NCI-H1105 (cell line): ENCODE results near the gene AHI1.

Experiments used
- DNase-seq: peaks from one replicate; lab custom pipeline; 2025; lab: John Stamatoyannopoulos, UW

The AHI1 gene

GRCh38 chr6:135295085-135295484 is 202.5 kb downstream of the AHI1 start:
- DNase-seq = no peak

- DNase-seq = no peak
Measured at GRCh38 chr6:135291288-135292076, 206.1 kb downstream of the AHI1 start.

DNA sequence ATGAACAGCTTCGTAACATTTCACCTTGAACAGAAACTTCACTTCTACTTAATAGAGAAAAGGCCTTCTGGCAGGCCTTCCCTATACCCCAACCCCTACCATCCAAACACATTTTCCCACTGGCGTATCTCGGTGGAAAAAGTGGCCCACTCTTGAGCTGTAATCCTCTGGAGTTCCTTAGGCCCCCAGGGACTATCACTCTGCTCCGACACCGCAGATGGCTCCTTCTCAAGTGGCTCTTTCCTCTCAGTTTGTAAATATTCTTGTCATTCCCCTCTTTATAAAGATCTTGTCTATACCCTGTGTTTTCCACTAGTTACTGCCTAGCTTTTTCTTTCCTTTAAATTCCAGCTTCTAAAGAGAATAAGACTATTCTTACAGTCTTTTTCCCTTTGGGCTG is 207.7 kb downstream of the AHI1 start:
- DNase-seq = no peak

DNA sequence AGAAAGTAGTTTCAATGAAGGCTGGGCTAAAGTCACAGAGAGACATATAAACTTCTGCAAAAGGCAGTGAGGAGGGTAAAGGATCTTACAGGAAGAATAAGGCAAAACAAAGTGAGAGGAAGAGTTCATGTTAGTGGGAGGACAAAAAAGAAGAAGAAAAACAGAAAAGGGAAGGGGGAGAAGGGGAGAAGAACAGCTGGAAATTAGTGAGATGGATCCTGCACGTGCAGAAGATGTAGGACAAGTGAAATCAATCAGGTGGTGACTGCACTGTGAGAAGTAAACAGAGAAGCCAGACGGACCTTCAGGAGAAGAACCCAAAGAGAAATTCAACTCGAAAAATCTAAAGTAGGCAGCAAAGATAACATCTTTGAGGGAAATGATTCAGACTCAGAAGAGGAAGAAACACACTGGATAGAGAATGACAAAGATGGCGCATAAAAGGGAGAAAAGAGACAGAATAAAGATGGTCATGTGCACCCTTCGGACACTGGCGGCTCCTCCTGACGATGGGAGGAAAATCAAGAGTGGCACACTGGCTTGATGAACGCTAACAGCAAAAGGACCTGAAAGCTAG is 210.5 kb downstream of the AHI1 start:
- no peak for DNase-seq

DNA sequence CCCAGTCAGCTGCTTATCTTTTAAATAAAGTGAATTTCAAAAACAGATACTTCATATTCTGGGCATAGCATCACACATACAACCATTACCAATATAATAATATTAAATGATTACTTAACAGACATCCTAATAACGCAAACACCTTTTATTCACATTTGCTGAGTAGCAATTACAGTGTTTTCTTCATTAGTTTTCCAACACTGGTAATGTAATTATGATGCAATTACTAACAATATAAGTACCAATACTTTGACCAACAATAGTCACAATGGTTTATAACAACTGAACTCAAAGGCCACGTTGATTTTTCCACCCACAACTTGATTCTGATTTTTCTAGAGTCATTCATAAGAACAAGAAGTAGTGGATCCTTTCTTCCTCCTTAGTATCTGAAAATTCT is 212.4 kb downstream of the AHI1 start:
- no peak for DNase-seq

DNA sequence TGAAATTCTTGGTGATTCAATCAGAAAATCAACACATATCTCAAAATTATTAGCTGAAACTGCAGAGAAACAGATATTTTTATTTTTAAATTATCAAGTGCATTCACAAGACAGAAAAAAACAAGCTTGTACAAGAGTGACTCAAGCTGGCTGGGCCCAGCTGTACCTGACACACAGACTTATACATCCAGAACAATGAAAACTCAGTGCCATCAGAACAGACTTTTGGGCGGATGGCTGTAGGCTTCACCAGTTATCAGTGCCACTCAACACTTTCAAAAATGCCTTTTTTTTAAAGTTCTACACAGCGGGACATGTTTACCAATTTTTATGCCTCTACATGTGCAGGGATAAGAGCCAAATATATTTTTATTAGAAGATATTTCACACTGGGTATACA is 213.6 kb downstream of the AHI1 start:
- no peak for DNase-seq

- no peak for DNase-seq
Measured at GRCh38 chr6:135282395-135282794, 215.1 kb downstream of the AHI1 start.

- DNase-seq = no peak
Measured at GRCh38 chr6:135281964-135282363, 215.6 kb downstream of the AHI1 start.

GRCh38 chr6:135281227-135281626 is 216.3 kb downstream of the AHI1 start:
- DNase-seq = no peak

DNA sequence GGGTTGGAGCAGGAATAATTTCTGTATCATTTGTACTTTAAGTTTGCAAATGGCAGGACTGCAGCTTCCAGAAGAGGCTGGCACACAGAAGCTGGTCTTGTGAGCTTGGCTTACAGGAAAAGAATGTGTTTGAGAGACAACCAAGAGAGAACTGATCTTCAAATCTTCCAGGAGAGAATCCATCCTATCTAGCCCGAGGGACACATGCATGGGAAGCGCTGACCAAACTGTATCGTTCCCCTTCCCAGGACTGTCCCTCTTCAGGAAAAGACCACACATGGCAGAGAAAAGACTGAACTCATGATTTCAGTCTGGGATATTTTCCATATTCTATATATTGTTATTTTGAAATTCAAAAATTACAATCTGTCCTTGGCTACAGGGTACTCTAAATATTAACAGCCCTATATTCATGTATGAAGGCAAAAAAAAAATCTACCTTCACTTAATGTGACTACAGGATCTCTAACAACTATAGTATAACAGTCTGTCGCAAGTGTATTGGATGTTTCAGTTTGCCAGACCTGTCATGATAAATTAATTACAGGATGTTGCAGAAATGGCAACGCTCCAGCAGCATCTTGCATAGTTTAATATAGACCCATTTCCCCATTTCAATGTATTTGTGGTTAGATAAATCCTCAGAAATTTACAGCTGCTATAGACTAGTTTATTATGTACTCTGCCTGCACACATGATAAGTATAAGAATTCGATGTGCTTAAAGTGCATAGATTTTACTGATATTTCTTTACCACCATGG is 217.0 kb downstream of the AHI1 start:
- no peak for DNase-seq

DNA sequence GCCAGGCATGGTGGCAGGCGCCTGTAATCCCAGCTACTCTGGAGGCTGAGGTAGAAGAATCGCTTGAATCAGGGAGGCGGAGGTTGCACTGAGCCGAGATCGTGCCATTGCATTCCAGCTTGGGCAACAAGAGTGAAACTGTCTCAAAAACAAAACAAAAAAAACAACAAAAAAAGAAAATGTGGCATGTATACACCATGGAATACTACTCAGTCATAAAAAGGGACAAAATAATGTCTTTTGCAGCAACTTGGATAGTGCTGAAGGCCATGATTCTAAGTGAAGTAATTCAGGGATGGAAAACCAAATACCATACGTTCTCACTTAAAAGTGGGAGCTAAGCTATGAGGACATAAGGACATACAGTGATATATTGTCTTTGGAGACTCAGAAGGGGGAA is 220.1 kb downstream of the AHI1 start:
- DNase-seq = no peak

DNA sequence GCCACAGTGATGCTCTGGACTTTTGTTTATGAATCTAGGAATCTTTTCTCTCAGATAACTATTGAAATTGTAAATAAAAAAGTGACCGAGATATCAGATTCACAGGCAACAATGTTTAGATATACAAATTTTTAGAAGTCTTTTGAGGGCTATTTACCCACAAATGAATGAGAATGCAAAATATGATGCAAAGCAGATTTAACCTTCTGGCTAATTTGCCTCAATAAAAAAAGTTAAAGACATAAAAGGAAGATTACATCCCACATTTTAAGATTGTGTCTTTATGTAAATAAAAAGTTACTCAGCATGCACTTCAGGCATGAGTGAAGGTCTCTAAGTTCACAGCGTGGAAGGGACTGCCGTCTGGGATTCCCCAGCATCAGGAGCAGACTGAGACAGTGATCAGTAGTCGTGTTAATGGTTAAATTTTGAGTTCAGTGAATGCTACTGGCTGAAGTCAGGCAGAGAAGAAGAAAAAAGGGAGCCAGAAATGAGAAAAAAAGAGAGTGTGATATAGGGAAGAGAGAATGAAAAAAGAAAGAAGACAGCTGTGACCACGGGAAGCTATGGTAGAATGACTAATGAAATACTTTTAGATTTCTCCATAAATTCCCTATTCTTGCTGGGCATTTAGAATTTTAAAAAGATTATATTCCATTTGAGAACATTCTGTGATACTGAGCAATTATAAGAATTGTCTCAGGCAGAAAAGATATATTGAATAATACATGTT is 222.8 kb downstream of the AHI1 start:
- no peak for DNase-seq

- DNase-seq = no peak
Measured at GRCh38 chr6:135271626-135272025, 225.9 kb downstream of the AHI1 start.

DNA sequence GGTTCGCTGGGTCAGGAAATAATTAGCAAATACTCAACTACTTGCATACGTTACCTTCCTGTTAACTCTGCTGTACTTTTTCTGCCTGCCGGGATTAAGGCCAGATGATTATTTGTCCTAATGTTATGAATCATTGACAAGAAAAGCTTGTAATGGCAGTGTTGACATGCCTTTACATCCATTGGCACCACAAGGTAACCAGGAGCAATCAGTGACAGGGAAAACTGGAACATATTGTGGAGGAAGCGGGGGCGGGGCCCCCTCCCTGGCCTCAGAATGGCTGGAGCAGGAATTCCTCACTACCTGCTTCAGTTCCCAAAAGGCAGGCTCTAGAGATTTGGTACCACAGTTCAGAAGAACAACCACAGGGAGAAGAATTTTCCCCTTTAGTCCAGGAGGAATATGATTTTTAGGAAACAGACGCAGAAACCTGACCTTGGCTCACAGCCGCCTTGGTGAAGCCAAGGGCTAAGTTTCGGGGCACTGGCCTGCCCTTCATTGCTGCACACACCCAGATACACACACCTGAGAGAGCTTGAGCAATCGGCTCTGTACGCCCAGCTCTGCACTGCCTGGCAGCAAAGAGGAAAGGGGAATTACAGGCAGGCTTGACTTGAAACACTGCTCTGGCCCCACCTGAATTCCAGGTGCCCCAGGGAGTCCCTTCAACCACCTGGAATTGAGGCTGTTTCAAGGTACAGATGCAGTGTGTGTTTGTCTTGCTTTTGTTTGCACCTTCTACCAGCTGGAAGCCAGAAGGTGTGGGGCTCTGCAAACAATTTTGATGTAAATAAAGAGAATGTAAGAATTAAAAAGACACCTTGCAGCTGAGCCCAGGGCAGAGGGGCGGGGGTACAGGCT is 226.6 kb downstream of the AHI1 start:
- DNase-seq = peak; percentile 80

- peak; percentile 84 for DNase-seq
Measured at GRCh38 chr6:135269481-135269891, 228.1 kb downstream of the AHI1 start.

- DNase-seq = no peak
Measured at GRCh38 chr6:135268740-135269139, 228.8 kb downstream of the AHI1 start.

DNA sequence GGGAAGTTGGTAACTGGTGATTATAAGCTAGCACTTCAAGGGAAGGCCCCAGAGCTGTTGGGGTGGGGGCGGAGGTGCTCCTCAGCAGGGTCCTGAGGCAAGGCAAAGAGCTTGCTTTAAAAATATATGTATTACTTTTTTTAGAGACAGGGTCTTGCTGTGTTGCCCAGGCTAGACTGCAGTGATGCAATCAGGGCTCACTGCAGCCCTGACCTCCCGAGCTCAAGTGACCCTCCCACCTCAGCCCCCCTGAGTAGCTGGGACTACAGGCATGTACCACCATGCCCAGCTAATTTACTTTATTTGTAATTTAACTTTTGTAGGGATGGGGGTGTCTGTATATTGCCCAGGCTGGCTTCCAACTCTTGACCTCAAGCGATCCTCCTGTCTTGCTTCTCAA is 229.3 kb downstream of the AHI1 start:
- no peak for DNase-seq

GRCh38 chr6:135267085-135267484 is 230.5 kb downstream of the AHI1 start:
- DNase-seq = peak; percentile 86

- peak; percentile 75 for DNase-seq
Measured at GRCh38 chr6:135266675-135267074, 230.9 kb downstream of the AHI1 start.

DNA sequence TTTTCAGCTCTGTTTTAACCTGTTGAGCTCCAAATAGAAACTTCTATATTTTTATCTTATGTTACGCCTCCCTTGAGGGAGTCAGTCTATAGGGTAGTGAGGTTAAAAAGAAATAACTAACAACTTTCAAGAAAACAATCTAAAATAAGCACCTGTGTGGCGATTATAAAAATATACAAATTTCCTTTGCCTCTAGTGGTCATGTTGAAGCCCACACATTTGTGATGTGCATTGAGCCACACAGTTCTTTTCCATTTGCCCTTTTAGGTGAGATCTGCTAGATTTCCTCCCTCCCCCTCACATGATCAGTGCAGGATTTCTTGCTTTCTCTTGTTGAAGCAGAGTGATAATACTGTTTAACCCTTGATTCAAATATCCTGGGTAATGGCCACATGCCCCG is 232.3 kb downstream of the AHI1 start:
- no peak for DNase-seq
